K562 (cell line): ENCODE results near the gene AP2A2. TPM values are rescaled to one million over a fixed set of nuclear protein-coding genes. Genes with fewer than 3 reads are reported as not detected.

Source experiments
- CTBP1 ChIP-seq: fragments of 450-650 bp; IDR thresholded peaks from 2 replicates; pipeline ENCODE4 v1.6.1; 2016; ENCODE audit warnings: borderline replicate concordance
- EGR1 ChIP-seq: fragments of 450-650 bp; conservative IDR thresholded peaks from 2 replicates; pipeline ENCODE4 v1.6.1; 2017; ENCODE audit warnings: mild to moderate bottlenecking
- GMEB1 ChIP-seq: fragments of 250-450 bp; sonication (Bioruptor Pico); IDR thresholded peaks from 2 replicates; pipeline ENCODE4 v1.4.0; 2020; ENCODE audit warnings: mild to moderate bottlenecking
- MECOM ChIP-seq: fragments of 250-450 bp; sonication (Bioruptor Pico); IDR thresholded peaks from 2 replicates; pipeline ENCODE4 v1.8.0; 2022; ENCODE audit warnings: inconsistent platforms
- MYC ChIP-seq, 2 experiments: fragments of 250-450 bp in 1 of 2; sonication (Bioruptor Pico) in 1 of 2; IDR thresholded peaks; 2 replicates each; pipeline versions ENCODE4 v1.5.1 to v1.6.1; 2012 to 2021; ENCODE audit warnings: low read depth in 2 of 2, borderline replicate concordance in 1 of 2, improper control_type of control experiment in 1 of 2, low read length in 1 of 2, mild to moderate bottlenecking in 1 of 2, moderate library complexity in 1 of 2
- RBBP5 ChIP-seq: fragments of 200-600 bp; sonication (generic); IDR thresholded peaks from 2 replicates; pipeline ENCODE4 v1.6.1; 2012; ENCODE audit warnings: borderline replicate concordance, mild to moderate bottlenecking, low read length, control low read depth, inconsistent platforms; ENCODE audit not compliant: insufficient read depth, poor library complexity, severe bottlenecking
- SREBF1 ChIP-seq: fragments of 150-350 bp; IDR thresholded peaks from 2 replicates; pipeline ENCODE4 v1.6.1; 2014; ENCODE audit warnings: antibody characterized with exemption, low read depth, low read length, borderline replicate concordance
- TCF3 ChIP-seq: sonication (generic); formaldehyde crosslinking; IDR thresholded peaks from 2 replicates; pipeline ENCODE4 v1.4.0; 2020; ENCODE audit warnings: mild to moderate bottlenecking, missing genetic modification reagents
- ZBTB11 ChIP-seq, 3 experiments: fragments of 200-800 bp in 1 of 3; fragments of 250-450 bp in 1 of 3; fragments of 450-650 bp in 1 of 3; sonication (Bioruptor Pico) in 1 of 3; sonication (Bioruptor generic) in 1 of 3; formaldehyde crosslinking in 1 of 3; IDR thresholded peaks; 2 replicates each; pipeline versions ENCODE4 v1.6.1 to v1.8.0; 2016 to 2022; ENCODE audit warnings: mild to moderate bottlenecking in 2 of 3, missing genetic modification characterization in 2 of 3, missing compliant biosample characterization in 1 of 3, moderate library complexity in 1 of 3
- ZFX ChIP-seq: sonication (generic); formaldehyde crosslinking; IDR thresholded peaks from 2 replicates; pipeline ENCODE4 v1.8.0; 2022; ENCODE audit warnings: mild to moderate bottlenecking, missing genetic modification reagents, moderate library complexity
- ZNF133 ChIP-seq: fragments of 250-450 bp; sonication (Bioruptor Pico); IDR thresholded peaks from 2 replicates; pipeline ENCODE4 v1.4.0; 2020; ENCODE audit warnings: mild to moderate bottlenecking
- ZNF668 ChIP-seq: fragments of 250-450 bp; sonication (Bioruptor Pico); IDR thresholded peaks from 2 replicates; pipeline ENCODE4 v1.8.0; 2022; ENCODE audit warnings: mild to moderate bottlenecking, inconsistent platforms
- polyA plus RNA-seq, 8 experiments: library from polyadenylated mRNA; depleted of rRNA in 4 of 8; stranded (reverse) in 5 of 8; unstranded in 3 of 8; fragments of >200 nt; fragmentation: Nextera tagmentation in 2 of 8; fragmentation: Illumina TruSeq in 1 of 8; extraction: Ambion mirVana in 2 of 8; extraction: Trizol in 1 of 8; gene quantifications; 2 replicates each; pipeline versions ENCODE4 v1.2.1 to v1.2.3, GENCODE V29; 2011 to 2014; ENCODE audit warnings: inconsistent platforms in 1 of 8, missing spikeins in 1 of 8
- total RNA-seq, 7 experiments: library from RNA; depleted of rRNA in 6 of 7; stranded (reverse); fragments of >200 nt in 6 of 7; fragmentation: Illumina TruSeq in 2 of 7; extraction: Trizol in 2 of 7; gene quantifications; 2 replicates each; pipeline versions ENCODE4 v1.2.1 to v1.2.3, GENCODE V29; 2011 to 2021; ENCODE audit warnings: low replicate concordance in 1 of 7

Gene AP2A2
- total and polyA plus RNA-seq, 9 of the 15 experiments (the other 6 are each of a cell fraction or from before 2014, with no cell fraction given) = 0.69 to 41.7 (median 15.2) TPM

- peak in 1 of 3 experiments; percentile 89; a peak in 2 of 6 replicates for TF ChIP-seq ZBTB11 (CRISPR knock-in tag; IDR thresholded peaks at IDR 0.05)
- TF ChIP-seq CTBP1 = peak; percentile 97
- peak; percentile 70 for TF ChIP-seq MYC (IDR thresholded peaks at IDR 0.05; ENCODE audit: low read depth, low read length)
- TF ChIP-seq MYC (CRISPR knock-in tag; IDR thresholded peaks at IDR 0.05; ENCODE audit: borderline replicate concordance, low read depth) = no peak
- TF ChIP-seq RBBP5 = peak; percentile 49
- no peak for TF ChIP-seq TCF3 (CRISPR knock-in tag)
- TF ChIP-seq ZFX = peak; percentile 63
- TF ChIP-seq GMEB1 (CRISPR knock-in tag) = peak; percentile 100
- peak; percentile 63; the same call in 1 of the 2 replicates for TF ChIP-seq EGR1
- TF ChIP-seq ZNF133 (CRISPR knock-in tag) = no peak
- 0 out of 2 replicates have a peak, but pooled peaks have one; percentile 50 for TF ChIP-seq SREBF1
- peak; percentile 66; the same call in 1 of the 2 replicates for TF ChIP-seq MECOM (CRISPR knock-in tag)
- peak; percentile 68; the same call in 1 of the 2 replicates for TF ChIP-seq ZNF668 (CRISPR knock-in tag)
Measured at GRCh38 chr11:925496-926301, at the start of gene AP2A2 (continued).
